CD4-positive, alpha-beta T cell treated with Interleukin-4 for 4 hours (primary cell): ENCODE results near the gene NUTM1.
"Not testable (repeated sequence)": the region's sequence is repeated elsewhere in the genome, so short reads cannot be mapped to it uniquely, and the experiment has no call there.

ENCODE experiments used
- DNase-seq: peaks from one replicate; pipeline ENCODE4 v3.0.0-alpha.2; 2020

NUTM1 gene

DNA sequence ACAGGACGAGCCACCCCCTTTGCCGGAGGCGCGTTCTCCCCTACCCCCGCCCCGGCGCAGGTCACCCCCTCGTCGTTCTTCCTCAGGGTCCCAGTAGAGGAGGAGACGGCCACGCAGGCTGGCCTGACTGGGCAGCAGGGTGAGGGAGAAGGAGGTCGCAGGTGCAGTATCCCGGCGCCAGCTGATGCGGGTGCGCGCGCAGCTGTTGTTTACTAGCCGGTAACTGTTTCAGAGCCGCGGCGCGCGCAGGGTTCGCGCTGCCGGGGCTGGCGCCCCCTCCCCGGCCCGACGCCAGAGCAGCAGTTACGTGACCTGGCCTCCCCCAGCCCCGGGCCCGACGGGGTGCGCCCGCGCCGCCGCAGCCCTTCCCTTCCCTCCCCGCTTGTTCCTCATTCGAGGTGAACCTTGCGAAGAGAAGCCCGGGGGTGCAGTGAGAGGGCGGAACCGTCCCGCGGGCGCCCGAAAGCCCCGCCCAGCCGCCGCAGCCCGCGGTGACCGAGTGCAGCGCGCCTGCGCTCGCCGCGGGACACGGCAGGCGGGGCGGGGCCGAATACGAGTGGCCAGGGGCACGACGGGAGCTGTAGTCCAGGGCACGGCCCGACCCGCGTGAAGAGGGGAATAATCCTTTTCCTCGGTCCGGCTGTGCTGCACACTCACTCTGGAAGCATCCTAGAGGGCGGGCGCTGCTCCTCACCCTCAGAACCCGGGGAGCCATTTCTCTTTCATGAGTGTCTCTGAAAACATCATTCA is 5.4 kb upstream of the NUTM1 start, which contains the start of gene SLC12A6:
TSS of gene SLC12A6 (minus strand) at position 225 of the 750 bp plus-strand sequence. CDS start 1,101 bp downstream, outside the sequence.
- peak; percentile 87 for DNase-seq

DNA sequence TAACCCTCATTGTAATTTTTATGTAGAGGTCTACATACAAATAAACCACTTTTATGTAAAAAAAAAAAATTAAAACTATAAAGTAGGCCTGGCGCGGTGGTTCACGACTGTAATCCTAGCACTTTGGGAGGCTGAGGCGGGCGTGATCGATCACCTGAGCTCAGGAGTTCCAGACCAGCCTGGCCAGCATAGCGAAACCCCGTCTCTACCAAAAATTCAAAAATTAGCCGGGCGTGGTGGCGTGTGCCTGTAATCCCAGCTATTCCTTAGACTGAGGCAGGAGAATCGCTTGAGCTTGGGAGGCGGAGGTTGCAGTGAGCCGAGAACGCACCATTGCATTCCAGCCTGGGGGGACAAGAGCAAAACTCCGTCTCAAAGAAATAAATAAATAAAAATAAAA is 4.8 kb upstream of the NUTM1 start:
- DNase-seq: no peak

DNA sequence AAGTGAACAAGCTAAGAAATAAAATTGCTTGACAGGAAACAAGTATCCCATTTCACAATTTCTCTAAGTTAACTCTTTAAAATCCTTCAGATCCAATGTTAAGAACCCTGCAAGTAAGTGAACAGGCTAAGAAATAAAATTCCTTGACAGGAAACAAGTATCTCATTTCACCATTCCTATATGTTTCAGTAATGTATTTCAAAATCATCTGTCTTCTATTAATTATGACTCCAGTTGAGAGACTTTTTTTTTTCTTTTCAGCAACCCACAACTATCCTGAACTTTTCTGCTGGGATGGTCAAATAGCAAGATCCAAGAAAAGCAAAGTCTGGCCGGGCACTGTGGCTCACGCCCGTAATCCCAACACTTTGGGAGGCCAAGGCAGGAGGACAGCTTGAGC is 3.2 kb upstream of the NUTM1 start:
- no peak for DNase-seq

DNA sequence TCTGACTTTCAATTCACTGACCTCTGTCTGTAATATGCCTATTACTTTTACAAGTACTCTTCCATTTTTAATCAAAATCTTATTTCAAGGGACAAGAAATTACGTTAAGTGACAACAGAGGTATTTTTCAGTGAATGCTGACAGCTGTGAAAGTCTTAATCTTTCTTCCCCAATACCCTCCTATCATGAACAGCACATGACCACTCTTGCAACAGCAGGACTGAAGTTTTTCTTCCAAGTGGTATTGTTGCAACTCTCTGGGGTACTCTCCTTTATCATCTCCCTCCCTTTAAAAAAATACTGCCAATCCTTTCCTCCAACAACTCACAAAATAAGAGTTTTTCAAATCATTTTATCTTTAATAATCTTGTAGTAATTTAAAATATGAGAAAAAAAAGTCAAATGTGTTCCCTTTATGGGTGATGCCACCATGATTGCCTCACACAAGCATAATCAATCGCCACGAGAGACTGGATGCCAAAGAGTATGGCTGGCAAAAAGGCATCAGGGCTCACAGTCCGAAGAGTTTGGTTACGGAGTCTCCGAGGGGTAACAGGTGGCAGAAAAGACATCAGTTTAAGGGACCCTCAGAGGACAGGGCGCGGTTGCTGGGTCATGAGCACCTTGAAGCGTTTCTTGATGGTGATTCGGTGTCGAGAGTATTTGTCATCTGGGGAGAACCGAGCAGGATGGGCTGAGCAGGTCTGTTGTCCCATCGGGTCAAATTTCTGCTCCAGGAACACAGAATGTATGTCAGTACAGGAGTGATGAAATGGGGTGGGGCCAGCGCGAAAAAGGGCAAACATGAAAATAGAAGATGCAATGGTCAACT is 1.5 kb upstream of the NUTM1 start:
- no peak for DNase-seq

DNA sequence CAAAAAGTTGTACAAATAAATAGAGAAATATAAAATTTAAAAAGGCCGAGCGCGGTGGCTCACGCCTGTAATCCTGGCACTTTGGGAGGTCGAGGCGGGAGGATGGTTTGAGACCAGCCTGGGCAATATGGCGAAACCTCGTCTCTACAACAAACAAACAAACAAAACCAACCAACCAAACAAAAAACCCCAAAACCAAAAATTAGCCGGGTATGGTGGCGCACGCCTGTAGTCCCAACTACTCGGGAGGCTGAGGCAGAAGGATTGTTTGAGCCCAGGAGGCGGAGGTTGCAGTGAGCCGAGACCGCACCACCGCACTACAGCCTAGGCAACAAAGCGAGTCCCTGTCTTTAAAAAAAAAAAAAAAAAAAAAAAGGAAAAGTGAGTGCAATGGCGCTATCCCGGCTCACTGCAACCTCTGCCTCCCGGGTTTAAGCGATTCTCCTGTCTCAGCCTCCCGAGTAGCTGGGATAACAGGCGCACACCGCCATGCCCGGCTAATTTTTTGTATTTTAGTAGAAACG is 840 bp upstream of the NUTM1 start:
- DNase-seq: not testable (repeated sequence)

DNA sequence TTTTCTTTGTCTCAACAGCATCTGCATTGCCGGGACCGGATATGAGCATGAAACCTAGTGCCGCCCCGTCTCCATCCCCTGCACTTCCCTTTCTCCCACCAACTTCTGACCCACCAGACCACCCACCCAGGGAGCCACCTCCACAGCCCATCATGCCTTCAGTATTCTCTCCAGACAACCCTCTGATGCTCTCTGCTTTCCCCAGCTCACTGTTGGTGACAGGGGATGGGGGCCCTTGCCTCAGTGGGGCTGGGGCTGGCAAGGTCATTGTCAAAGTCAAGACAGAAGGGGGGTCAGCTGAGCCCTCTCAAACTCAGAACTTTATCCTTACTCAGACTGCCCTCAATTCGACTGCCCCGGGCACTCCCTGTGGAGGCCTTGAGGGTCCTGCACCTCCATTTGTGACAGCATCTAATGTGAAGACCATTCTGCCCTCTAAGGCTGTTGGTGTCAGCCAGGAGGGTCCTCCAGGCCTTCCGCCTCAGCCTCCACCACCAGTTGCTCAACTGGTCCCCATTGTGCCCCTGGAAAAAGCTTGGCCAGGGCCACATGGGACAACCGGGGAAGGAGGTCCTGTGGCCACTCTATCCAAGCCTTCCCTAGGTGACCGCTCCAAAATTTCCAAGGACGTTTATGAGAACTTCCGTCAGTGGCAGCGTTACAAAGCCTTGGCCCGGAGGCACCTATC is 5.0 kb downstream of the NUTM1 start:
- no peak for DNase-seq

DNA sequence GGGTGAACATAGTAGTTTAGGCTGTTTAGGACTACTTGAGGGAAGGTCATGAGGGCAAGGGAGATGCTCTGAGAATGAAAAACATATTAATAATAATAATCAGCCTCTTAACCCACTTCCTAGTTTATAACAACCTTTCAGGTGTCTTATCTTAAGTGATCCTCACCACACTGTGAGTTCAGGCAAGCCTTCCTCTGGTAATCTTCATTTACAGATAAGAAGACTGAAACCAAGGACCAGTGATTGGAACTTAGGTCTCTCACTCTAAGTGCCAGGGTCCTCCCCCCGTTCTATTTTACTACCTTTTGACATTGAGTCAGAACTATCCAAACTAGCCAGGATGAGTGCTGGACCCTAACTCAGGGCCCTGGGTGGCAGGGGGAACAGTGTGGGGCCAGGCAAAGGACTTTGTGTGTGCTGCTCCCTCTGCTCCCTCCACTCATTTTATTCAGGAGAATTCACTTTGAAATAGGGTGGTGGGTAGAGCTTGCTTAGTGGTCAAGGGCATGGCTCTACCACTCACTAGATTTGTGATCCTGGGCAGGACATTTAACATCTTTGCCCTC is 5.7 kb downstream of the NUTM1 start:
- DNase-seq: no peak

DNA sequence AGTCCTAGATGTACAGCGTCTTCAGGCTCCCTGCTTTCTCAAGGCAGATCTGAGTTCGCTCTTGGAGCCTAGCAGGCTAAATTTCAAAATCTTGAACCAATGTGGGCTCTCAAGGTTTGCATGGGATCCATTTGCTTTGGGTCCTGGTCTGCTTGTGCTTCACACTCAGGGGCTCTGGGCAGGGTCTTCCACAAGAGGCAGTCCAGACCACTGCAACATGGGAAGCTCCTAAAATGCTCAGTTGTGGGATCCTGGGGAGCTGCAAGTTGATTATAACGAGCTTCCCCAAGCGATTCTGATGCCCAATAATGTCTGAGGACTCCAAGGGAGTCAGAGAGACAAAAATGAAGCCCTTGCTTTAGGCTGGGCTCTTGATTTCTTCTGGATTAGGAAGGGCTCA is 6.7 kb downstream of the NUTM1 start:
- DNase-seq: no peak

DNA sequence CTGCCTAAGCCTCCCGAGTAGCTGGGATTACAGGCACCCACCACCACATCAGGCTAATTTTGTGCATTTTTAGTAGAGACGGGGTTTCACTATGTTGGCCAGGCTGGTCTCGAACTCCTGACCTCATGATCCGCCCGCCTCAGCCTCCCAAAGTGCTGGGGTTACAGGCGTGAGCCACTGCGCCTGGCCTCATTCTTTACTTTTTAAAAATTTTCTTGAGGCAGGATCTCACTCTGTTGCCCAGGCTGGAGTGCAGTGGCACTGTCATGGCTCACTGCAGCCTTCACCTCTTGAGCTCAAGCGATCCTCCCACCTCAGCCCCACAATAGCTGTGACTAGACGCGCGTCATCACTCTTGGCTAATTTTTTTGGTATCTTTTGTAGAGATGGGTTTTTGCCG is 9.9 kb downstream of the NUTM1 start:
- DNase-seq: not testable (repeated sequence)

DNA sequence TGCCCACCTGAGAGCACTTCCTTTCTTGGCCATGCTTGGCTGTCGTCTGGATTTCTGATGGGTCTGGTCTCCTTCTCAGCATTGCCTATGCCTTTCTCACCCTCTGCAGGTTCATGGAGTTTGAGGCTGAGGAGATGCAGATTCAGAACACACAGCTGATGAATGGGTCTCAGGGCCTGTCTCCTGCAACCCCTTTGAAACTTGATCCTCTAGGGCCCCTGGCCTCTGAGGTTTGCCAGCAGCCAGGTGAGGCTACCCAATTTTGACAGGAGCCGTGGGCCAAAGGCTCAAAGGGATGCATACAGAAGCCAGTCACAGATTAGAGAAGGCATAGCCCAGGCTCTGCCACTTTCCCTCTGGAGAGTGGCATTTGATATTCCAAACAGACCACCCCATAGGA is 10.5 kb downstream of the NUTM1 start:
- no peak for DNase-seq

DNA sequence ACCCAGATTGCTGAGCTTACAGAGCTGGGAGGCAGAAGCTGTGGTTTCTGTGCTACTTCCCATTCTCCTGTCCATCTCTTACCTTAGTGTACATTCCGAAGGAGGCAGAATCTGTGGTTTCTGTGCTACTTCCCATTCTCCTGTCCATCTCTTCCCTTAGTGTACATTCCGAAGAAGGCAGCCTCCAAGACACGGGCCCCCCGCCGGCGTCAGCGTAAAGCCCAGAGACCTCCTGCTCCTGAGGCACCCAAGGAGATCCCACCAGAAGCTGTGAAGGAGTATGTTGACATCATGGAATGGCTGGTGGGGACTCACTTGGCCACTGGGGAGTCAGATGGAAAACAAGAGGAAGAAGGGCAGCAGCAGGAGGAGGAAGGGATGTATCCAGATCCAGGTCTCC is 11.2 kb downstream of the NUTM1 start:
- DNase-seq: no peak

DNA sequence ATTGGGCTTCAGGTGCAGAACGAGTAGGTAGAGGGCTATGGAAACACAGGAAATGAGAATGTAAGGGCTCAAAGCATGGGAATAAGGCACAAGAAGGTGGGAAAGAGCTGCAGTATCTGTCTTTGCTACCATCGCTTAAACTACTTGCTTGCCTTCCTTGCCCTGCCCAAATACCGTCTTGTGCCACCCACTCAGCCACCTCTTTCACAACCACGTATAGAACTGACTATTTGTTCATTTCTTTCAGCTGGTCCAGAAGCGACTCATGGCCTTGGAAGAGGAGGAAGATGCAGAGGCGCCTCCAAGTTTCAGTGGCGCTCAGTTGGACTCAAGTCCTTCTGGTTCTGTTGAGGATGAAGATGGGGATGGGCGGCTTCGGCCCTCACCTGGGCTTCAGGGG is 12.1 kb downstream of the NUTM1 start:
- DNase-seq: no peak

DNA sequence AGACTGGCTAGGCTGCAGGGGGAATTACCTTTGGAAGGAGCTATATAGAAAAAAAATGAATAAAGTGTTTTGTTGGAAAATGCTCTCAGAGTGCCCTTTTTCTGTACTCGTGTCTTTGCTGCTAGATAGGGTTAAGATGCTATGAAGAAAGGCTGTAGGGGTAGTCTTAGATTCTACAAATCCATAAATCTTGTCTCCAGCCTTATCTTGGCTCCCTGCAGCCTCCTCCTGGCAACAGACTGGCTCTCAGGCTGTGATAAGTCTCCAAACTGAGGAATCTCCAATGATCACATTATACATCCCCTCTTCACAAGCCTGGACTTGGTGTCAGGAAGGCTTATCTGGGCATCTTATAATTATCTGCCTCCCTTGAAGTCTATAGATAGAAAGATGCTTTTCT is 14.5 kb downstream of the NUTM1 start:
- DNase-seq: no peak

DNA sequence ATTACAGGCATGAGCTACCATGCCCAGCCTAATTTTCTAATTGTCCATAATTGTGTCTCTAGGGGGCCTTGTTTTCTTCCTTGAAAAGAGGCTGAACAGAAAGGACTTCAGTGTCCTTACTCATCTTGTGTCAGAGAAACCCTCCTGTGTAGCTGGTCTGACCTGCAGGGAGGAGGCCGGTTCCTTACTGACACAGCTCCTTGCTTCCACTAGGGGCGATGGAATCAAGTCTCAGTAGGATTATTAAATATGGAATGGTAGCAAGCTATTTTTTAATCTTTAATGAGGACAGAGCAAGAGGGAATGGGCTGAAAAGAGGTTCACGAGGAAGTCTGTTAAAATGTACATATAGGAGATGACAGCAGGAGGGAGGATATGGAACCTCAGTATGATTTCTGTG is 15.3 kb downstream of the NUTM1 start:
- DNase-seq: no peak

DNA sequence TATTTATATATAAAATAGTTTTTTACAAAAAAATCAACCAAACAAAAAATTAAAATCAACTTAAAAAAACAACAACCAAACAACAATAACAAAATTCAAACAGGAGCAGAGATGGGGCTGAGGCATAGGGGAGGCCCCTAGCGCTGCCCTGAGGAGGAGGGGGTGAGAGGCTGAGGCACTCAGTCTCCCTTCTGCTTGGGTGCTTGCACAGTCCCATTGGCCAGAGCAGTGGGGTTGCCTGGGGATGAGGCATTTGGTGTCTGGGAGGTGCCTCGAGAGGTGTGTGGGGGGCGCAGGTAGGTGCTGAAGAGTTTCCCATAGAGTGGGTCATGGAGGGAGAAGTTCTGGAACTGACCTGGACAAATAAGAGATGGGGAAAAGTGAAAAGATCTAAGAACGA is 15.8 kb downstream of the NUTM1 start:
- no peak for DNase-seq

DNA sequence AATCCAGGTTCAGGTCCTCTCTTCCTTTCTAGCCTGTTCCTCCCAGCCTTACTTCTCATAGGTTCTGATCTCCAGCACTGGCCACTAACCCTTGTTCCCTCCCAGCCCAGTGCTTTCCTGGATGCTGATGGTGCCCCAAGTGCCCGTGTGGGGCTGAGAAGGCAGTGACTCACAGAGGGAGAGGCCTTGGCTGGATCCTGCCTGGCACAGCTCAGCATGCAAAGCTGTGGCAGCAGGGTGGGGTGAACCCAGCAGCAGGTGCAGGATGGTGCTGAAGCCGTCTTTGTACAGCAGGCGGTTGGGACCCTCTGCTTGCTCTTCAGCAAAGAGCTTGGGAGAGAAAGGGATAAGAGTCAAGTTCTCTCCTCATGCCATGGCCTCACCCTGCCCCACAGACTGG is 16.3 kb downstream of the NUTM1 start:
- DNase-seq: no peak

DNA sequence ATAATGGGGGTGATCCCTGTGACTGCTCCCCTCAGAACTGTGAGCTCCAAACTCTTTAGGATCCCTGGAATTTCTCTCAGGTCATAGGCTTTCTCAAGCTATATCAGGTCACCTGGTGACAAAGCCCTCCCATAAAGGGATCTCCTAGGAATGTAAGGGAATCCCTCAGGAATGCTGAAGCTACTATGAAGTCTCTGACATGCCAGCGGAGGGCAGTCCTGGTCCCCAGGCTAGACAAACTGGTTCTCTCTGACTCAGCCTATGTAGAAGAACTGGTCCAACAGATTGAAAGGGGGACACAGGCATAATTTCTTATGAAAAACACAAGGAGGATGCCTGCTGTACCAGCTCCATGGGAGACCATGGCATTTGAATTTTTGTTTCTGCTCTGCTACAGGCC is 17.2 kb downstream of the NUTM1 start:
- no peak for DNase-seq

DNA sequence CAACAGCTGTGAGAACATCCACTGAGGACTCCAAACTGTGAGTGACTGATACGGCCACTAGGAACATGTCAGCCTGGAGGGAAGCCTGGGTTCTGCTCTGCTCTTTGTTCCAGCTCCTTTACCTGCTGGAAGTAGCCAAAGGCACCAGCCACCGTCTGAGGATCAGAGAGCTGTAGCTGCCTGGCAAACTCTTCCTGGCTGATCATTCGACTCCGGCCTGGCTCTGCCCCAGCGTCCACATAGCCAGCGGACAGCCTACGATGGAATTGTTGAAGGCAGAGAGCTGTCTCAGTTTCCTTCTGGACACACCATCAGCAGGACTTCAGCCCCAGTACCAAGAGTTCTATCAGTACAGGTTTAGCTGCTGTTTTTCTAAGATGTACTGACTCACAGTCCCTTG is 18.2 kb downstream of the NUTM1 start:
- DNase-seq: no peak

DNA sequence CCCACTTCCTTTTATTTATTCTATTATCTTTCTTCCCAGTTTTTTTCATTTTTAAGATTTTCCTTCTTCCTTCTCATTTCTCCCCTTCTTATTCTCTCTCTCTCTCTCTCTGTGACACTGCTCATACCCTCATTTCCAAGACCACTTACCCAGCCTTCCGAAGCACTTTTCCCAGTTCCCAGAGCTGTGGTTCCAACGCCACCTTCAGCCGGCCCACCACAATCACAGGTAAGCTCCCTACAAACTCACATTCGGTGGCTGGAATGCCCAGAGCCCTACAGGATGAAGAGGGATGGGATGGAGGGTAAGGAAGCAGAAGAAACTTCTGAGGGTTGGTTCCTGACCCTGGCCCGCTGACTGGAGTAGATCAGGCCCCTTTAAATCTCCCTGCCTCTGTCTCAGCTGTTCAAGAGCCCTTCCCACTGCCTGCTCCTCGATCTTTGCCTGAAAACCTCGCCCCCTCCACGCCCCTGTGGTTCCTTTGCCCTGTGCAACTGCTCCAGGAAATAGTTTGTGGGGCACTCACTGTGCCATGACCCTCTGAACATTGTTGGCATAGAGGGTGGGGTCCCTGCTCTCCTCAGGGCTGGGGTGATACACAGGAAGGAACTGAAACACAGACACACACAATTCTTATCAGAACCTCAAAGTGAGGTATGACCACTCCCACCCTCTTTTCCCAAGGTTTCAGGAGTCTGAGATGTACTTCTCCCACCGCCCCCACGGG is 19.1 kb downstream of the NUTM1 start:
- no peak for DNase-seq

DNA sequence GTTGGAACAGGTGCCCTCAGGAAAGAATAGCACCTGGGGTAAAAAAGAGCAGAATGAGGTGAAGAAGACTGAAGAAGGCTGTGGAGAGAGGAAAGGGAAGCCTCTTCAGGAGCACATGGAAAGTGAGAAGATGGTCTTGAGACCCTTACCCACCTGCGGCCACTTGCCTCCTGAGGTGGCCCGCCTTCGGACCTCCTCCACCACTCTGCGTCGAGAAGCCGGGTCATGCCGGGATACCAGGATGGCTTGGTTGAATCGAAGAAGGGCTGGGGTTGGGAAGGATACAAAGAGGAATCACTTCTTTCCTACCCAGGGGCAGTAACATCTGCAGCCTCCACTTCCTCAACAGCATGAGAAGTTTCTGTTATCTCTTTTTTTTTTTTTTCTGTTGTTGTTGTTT is 20.9 kb downstream of the NUTM1 start:
- no peak for DNase-seq

DNA sequence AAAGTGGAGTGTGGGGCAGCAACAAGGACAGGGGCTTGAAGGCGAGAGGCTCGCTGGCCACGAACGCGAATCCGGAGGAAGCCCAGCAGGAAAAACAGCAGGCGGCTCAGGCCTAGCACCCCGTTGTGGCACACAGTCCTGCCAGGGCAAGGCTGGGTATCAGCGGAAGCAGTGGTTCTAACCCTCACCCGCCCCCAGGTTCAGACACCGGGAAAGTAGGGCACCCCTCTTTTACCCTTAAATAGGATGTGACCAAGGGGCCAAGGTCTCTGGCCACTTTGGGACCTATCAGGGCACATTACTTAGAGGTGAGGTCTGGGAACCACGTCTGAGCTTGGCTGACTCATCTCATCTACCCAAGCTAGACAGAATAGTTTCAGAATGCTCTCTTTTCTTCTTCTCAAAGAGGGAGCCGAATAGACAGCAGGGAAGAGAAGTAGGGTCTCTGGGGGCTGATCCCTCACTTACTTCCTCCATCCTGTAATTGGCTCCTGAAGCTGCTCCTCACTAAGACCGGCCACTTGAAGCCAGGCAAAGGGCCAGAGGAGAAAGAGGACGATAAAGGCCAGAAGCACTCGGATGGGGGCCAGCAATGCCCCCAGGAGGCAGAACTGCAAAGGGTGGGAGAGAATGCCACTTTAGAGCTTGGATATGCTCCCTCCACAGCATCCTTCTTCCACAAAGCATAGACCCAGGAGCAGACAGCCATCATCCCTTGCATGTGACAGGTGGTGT is 22.1 kb downstream of the NUTM1 start:
- peak; percentile 13 for DNase-seq

DNA sequence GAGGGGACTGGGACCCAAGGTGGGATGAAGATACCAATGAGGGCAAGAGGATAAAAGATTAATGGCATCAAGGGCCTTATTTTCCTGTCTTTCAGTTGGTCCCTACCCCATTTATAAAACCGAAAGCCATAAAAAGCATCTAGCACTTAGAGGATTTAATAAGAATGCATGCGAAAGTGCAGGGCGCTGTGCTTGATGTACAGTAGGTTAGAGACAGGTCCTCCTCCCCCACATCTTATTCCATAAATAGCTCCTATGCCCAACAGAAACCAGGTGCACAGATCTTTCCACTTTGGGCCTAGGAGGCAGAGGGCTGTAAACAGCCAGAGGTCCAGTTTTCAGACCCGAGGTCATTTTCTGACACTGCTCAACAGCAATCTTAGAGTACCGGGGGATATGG is 22.7 kb downstream of the NUTM1 start:
- no peak for DNase-seq
